Sciatic nerve (tissue), 2 donors: ENCODE measurements around the gene HNRNPF. TPM values are rescaled to one million over a fixed set of nuclear protein-coding genes. Genes with fewer than 3 reads are reported as not detected.
"Not testable (repeated sequence)": the region's sequence is repeated elsewhere in the genome, so short reads cannot be mapped to it uniquely, and the experiment has no call there.

ENCODE experiments used
- ATAC-seq: fragments of 200-7000 bp; cut with Tn5 transposase; one replicate; pipeline ENCODE4 v1.9.1; 2020; ENCODE audit warnings: mild to moderate bottlenecking, moderate library complexity
- DNase-seq: peaks from one replicate; pipeline ENCODE4 v3.0.0-alpha.2; 2020; ENCODE audit warnings: low spot score
- intact Hi-C: fragments of 100-400 bp; cut with DNase I; formaldehyde crosslinking; loops from one replicate; pipeline ENCODE4 v1.14.2; 2022
- total RNA-seq: library from RNA; stranded (reverse); fragmentation: NEBNext Ultra II Directional; extraction: Animal tissue kit (Norgen Biotek cat#: 25700); gene quantifications from one replicate; pipeline ENCODE4 v1.2.1, GENCODE V29; 2021
- donor health status: DM: no; HTN: no; CAD: no.
- donor health status: DM: no; HTN: no; CAD: no.

Gene HNRNPF
- total RNA-seq, 1 donor from 2014 or later = 130 TPM

GRCh38 chr10:43339136-43339535 is 69.8 kb downstream of the HNRNPF start:
- DNase-seq (no peak), ATAC-seq (no peak)
- intact Hi-C loops = no loop called here

GRCh38 chr10:43338117-43338516 is 70.9 kb downstream of the HNRNPF start:
- no peak for ATAC-seq
- intact Hi-C loops = no loop called here
- DNase-seq = no peak

GRCh38 chr10:43337536-43337935 is 71.5 kb downstream of the HNRNPF start:
- ATAC-seq, DNase-seq, intact Hi-C loops: not testable (repeated sequence)

GRCh38 chr10:43336641-43337318 is 72.2 kb downstream of the HNRNPF start:
- DNase-seq = no peak
- intact Hi-C loops = no loop called here
- ATAC-seq = no peak

GRCh38 chr10:43336061-43336460 is 72.9 kb downstream of the HNRNPF start:
- ATAC-seq = no peak
- intact Hi-C loops = no loop called here

More at GRCh38 chr10:43336061-43336460, 72.9 kb downstream of the HNRNPF start:
- DNase-seq = no peak

Other genes starting within 250 kb of the HNRNPF start
- gene RASGEF1A, start 142.1 kb downstream of the HNRNPF start, total RNA-seq = 21.7 TPM
- gene FXYD4, start 37.5 kb downstream of the HNRNPF start, total RNA-seq = not detected
- gene ZNF487, start 27.9 kb upstream of the HNRNPF start, total RNA-seq = 14.3 TPM
- gene ZNF239, start 165.4 kb upstream of the HNRNPF start, total RNA-seq = 6.2 TPM
- 3.8 TPM for gene ZNF485, start 197.3 kb upstream of the HNRNPF start, total RNA-seq
- 41.1 TPM for gene ZNF32, start 239.7 kb upstream of the HNRNPF start, total RNA-seq